ENCODE measurements around the gene NDUFV1. TPM values are rescaled to one million over a fixed set of nuclear protein-coding genes. Genes with fewer than 3 reads are reported as not detected.

Gene NDUFV1
- total and polyA plus RNA-seq, 9 of the 15 experiments (the other 6 are each of a cell fraction or from before 2014, with no cell fraction given): 10.8 to 423 (median 209) TPM

GRCh38 chr11:67572747-67573419 is 33.9 kb upstream of the NDUFV1 start (continued):
- TF ChIP-seq GATAD2B (IDR thresholded peaks at IDR 0.05; ENCODE audit: borderline replicate concordance) (no peak), MYBL2 (IDR thresholded peaks at IDR 0.05; ENCODE audit: low read depth) (no peak), MYBL2 (CRISPR knock-in tag; IDR thresholded peaks at IDR 0.05; ENCODE audit: borderline replicate concordance) (no peak), CBX3 (IDR thresholded peaks at IDR 0.05; ENCODE audit: borderline replicate concordance in 1 of 2, low read length in 2 of 2) (no peak), ZNF780A (CRISPR knock-in tag; IDR thresholded peaks at IDR 0.05) (no peak), ELF2 (CRISPR knock-in tag; IDR thresholded peaks at IDR 0.05) (no peak), XRCC4 (IDR thresholded peaks at IDR 0.05; ENCODE audit: extremely low read depth, insufficient read depth, insufficient read length) (no peak), ZNF561 (CRISPR knock-in tag; conservative IDR thresholded peaks at IDR 0.05) (no peak), TCF7L2 (IDR thresholded peaks at IDR 0.05; ENCODE audit: low read depth, low read length) (no peak), RBM22 (IDR thresholded peaks at IDR 0.05; ENCODE audit: low read depth, low read length, poor library complexity, severe bottlenecking) (no peak), KDM2B (CRISPR knock-in tag; IDR thresholded peaks at IDR 0.05) (no peak), PHTF2 (CRISPR knock-in tag; IDR thresholded peaks at IDR 0.05) (no peak), CHD2 (IDR thresholded peaks at IDR 0.05; ENCODE audit: low read depth, low read length) (no peak), CSDE1 (IDR thresholded peaks at IDR 0.05) (no peak), SRSF1 (IDR thresholded peaks at IDR 0.05; ENCODE audit: low read depth, low read length) (no peak)
- TF ChIP-seq, protein P1, sequence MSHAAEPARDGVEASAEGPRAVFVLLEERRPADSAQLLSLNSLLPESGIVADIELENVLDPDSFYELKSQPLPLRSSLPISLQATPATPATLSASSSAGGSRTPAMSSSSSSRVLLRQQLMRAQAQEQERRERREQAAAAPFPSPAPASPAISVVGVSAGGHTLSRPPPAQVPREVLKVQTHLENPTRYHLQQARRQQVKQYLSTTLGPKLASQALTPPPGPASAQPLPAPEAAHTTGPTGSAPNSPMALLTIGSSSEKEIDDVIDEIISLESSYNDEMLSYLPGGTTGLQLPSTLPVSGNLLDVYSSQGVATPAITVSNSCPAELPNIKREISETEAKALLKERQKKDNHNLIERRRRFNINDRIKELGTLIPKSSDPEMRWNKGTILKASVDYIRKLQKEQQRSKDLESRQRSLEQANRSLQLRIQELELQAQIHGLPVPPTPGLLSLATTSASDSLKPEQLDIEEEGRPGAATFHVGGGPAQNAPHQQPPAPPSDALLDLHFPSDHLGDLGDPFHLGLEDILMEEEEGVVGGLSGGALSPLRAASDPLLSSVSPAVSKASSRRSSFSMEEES (CRISPR knock-in tag; IDR thresholded peaks at IDR 0.05): no peak
- TF ChIP-seq, protein P2, sequence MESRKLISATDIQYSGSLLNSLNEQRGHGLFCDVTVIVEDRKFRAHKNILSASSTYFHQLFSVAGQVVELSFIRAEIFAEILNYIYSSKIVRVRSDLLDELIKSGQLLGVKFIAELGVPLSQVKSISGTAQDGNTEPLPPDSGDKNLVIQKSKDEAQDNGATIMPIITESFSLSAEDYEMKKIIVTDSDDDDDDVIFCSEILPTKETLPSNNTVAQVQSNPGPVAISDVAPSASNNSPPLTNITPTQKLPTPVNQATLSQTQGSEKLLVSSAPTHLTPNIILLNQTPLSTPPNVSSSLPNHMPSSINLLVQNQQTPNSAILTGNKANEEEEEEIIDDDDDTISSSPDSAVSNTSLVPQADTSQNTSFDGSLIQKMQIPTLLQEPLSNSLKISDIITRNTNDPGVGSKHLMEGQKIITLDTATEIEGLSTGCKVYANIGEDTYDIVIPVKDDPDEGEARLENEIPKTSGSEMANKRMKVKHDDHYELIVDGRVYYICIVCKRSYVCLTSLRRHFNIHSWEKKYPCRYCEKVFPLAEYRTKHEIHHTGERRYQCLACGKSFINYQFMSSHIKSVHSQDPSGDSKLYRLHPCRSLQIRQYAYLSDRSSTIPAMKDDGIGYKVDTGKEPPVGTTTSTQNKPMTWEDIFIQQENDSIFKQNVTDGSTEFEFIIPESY (CRISPR knock-in tag; IDR thresholded peaks at IDR 0.05): no peak
